ENCODE results near the gene AOC1.
"Not testable (repeated sequence)": the region's sequence is repeated elsewhere in the genome, so short reads cannot be mapped to it uniquely, and the experiment has no call there.

AOC1 gene

DNA sequence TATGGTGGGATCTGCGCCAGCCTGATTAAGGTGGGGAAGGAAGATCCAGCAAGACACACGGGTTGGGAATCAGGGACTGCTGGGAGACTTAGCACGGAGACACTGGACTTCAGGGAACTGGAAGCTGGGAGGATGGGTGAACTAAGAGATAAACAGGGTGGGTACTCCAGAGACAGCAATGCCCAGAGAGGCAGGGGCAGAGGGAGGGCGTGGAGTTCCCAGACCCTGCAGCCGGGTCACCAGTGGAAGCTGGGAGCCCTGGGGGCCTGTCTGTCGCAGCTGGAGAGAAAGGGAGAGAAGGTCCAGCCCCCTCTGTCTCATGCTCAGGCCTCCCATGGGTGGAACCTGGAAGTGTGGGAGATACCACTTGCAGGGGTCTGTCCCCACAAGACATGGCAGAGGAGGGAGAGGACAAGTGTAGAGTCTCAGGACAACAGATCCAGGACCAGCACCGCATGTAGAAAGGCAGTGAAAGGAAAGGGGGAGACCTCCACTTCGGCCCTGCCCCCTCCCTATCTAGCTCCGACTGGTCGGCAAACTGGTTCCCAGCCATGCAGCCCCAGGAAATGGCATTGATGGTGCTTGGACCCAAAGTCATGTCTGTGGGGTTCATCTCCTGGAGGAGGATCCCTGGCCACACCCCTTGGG is 44.4 kb downstream of the AOC1 start:
- in situ Hi-C loops (cut with MboI; ENCODE audit: low sequenced_read_pairs) = no loop called here

DNA sequence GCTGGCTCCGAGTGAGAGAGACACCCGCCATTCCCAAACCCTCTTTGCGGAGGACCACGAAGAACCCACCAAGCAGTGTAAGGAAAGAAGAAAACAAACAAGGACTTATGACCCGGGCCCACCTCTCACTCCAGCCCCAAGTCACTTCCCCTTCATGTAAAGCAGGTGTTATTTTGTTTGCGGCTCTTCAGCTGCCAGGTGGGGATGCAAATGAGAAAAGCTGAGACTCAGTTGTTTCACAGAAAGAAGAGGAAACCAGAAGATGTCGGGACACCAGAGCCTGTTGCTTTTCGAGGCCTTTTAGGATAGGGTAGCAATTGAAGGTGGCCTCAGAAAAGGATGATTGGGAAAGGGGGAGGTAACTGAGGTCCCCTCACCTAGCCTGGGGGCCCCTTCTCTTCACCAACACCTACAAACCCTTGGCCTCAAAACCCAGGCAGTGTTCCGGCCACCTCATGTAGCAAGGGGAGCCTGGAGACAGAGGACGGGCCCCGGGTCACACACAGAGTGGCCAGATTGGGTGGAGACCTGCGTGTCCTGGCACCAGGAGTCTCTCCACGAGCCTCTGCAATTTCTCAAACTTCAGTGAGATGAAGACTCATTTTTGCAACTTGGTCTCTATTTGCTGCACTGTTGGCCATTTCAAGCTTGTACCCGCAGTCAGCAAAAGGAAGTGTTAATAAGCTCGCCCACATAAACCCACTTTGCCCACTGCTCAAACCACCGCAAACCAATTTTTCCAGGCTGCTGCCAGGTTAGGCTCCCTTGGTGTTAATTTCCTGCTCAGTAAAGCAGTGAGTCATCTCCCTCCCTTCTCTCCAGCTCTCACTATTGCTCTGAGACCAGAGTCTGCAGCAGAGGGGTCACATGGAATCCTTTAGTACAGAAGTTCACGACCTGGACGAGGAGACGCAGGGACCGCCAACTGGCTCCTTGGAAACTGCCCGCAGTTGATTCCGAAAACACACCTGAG is 45.5 kb downstream of the AOC1 start:
- in situ Hi-C loops (cut with MboI; ENCODE audit: low sequenced_read_pairs) = no loop called here

DNA sequence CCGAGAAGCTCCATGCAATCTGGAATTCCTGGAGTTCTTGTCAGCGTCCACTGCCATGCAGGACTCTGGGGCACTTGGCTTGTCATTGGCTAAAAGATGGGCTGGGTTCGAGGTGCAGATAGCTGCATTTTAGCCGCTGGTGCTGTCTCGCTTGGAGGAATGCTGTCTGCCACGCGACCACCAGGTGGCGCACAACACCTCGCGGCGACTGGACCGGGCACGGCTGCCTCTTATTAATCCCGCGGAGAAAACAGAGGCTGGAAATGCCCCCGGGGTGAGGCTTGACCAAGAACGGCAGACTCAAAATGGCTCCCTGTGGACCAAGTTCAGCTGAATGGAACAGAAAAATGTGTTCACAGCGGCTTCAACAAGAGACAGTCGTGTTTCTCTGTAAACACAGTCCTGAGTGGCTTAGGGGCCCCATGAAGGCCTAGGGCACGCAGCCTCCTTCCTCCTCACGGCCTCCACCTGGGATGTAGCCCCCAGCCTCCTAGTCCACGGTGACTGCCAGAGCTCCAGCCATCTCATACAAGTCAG is 46.2 kb downstream of the AOC1 start:
- in situ Hi-C loops (cut with MboI; ENCODE audit: low sequenced_read_pairs) = no loop called here

DNA sequence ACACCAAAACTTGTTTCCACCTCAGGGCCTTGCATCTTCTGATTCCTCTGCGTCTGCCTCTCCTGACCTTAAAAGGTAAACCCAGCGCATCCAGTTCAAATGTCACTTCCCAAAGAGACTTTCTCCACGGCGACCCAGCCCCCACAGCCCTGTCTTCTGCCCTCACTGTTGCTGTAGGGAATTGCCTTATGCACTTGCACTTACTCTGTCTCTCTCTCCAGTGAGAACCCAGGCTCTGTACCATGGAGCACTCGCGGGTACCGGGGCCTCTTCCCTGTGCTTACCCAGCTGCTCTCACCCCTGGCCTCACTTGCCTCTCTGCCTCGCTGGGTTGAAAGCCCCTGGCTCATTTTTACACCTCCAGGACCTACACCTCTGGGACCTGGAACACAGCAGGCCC is 48.4 kb downstream of the AOC1 start:
- in situ Hi-C loops (cut with MboI; ENCODE audit: low sequenced_read_pairs) = loop anchor here (10.0 kb wide), 1 partner anchor 84 kb away; no protein-coding TSS in a partner anchor

DNA sequence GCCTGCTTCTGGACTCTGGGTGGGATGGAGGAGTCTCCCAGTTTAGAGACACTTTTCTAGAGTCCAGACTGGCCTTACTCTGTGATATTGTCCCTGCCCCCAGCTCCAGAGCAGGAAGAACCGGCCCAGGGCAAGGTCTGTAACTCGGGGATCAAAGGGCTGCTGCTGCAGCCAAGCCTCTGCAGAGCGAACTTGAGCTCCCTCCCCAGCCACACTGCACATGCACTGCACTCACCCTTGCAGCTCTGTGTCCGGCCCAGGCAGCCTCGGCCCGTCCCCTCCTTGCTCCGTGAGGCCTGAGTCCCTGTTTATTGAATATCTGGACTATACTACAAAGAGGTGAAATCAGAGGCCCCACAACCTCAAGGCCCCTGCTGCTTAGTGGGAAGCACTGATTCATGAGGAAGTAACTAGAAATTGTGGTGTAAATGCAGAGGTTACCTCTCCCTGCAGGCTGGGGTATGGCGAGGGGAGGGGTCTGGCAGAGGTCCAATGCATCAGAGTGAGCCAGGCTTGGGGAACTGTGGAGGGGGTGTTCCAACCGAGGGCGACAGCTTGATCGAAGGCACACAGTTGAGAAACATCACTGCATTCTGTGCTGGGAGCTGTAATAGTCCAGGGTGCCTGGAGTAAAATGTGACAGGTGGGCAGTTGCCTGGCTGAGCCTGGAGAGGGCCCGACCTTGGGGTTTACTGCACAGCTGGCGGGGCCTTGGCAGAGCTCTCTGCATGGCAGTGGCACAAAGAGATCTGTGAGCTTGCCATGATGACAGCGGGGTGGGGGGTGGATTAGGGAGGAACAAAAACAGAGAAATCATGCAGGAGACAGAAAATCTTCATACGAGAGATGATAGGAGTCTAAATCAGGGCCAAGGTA is 49.1 kb downstream of the AOC1 start:
- in situ Hi-C loops (cut with MboI; ENCODE audit: low sequenced_read_pairs) = loop anchor here (10.0 kb wide), 1 partner anchor 83 kb away; no protein-coding TSS in a partner anchor

DNA sequence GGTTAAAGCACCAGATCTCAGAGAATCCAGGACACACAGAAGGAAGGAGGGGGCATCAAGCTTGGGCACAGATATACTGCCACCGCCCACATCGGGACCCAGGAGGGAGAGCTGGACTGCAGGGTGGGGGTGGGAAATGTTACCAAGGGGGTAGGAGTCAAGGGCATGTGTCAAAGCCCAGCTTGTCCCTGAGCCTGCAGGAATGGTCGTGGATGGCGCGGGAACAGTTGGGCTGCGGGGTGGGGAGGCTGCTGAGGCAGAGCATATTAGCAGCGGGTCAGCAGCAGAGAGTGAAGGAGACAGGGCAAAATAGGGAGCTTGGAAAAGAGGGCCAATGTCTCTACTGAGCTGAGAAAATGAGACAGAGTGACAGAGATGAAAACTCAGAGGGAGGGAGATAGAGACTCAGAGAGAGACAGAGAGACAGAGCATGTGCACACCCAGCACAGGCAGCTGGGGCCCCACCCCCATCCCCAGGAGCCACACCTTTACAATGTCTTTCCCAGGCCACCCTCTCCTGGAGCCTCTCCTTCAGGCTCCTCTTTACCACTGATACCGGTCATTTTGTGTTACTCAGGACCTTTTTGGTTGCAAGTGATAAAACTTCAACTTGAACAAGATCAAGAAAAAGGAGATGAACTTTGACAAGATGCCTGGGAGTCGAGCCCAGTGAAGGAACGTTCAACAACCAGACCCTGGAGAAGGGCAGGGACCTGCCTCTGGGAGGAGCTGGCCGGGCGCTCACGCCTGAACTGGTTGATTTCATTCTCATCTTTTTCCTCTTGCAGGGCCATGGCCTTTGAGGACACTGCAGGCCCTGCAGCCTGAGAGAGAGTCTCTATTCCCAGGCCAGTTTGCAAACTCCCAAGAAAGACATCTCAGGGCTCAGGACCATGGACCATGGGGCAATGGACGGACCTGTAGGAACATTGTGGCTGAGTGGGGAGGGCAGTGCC is 50.0 kb downstream of the AOC1 start:
- in situ Hi-C loops (cut with MboI; ENCODE audit: low sequenced_read_pairs) = loop anchor here (10.0 kb wide), 1 partner anchor 82 kb away; no protein-coding TSS in a partner anchor

DNA sequence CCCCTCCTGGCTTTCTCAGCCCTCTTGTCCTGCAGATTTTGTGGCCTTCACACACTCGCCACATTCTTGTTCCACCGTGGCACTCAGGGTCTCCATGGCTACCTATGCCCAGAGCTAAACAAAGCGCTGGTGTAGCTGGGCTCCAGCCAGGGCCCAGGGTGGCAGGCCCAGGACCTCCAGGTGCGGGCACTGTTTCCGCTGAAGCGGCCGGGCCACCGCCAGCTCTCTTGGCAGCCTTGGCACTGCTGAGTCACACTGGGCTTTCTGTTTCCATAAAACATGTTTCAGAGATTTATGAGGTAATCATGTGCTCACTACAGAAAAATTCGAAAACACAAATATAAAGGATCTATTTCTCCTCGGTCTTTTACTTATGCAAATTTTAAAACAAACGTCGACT is 51.3 kb downstream of the AOC1 start:
- in situ Hi-C loops (cut with MboI; ENCODE audit: low sequenced_read_pairs) = loop anchor here (10.0 kb wide), 1 partner anchor 81 kb away; no protein-coding TSS in a partner anchor

DNA sequence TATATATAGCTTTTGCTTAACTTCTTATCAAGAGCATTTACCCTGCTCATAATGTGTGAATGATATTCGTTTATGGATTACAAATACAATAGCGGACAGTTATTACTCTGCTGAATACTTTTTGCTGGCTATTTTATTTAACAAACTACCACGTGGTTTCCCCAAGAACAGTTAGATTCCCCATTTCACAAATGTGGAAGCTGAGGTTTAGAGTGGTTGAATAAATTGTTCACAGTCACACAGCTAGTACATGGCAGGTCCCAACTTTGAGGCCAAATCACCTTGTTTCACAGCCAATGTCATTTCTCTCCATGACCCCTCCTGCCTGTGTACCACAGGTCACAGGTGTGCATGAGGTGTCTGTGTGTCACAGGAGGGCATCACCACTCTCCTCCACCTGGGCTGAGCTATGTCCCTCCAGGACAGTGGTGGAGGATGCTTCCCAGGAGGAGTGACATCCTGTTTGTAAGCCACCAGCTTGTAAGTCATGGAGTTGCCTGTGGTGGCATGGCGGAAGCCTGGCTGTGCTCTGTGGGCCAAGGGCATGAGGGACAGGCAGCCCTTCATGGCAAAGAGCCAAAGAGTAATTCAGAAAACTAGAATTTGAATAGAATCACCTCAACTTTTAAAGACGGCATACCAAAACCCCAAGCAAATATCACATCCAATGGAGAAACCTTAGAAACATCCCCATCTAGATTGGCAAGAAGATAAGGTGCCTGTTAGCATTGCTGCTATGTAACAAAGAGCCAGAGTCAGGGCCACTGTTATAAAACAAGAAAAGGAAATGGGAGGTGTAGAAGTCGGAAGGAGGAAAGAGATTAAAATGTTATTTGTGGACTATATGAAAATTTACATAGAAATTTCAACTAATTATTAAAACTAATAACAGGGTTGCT is 51.9 kb downstream of the AOC1 start:
- in situ Hi-C loops (cut with MboI; ENCODE audit: low sequenced_read_pairs) = loop anchor here (10.0 kb wide), 1 partner anchor 81 kb away; no protein-coding TSS in a partner anchor

DNA sequence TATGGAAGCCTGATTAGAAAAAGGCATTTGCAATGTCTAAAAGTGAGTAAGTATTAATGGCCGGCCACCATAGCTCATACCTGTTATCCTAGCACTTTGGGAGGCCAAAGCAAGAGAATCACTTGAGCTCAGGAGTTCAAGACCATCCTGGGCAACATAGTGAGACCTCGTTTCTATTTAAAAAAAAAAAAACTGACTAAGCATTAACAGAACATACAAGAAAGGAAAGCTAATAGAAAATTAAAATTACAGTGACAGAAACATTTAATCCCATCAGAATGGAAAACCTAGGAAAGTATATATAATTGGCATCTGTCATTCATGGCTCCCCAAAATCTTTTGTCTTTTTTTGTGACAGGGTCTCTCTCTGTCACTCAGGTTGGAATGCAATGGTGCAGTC is 55.9 kb downstream of the AOC1 start:
- in situ Hi-C loops (cut with MboI; ENCODE audit: low sequenced_read_pairs) = loop anchor here (10.0 kb wide), 1 partner anchor 77 kb away; no protein-coding TSS in a partner anchor

DNA sequence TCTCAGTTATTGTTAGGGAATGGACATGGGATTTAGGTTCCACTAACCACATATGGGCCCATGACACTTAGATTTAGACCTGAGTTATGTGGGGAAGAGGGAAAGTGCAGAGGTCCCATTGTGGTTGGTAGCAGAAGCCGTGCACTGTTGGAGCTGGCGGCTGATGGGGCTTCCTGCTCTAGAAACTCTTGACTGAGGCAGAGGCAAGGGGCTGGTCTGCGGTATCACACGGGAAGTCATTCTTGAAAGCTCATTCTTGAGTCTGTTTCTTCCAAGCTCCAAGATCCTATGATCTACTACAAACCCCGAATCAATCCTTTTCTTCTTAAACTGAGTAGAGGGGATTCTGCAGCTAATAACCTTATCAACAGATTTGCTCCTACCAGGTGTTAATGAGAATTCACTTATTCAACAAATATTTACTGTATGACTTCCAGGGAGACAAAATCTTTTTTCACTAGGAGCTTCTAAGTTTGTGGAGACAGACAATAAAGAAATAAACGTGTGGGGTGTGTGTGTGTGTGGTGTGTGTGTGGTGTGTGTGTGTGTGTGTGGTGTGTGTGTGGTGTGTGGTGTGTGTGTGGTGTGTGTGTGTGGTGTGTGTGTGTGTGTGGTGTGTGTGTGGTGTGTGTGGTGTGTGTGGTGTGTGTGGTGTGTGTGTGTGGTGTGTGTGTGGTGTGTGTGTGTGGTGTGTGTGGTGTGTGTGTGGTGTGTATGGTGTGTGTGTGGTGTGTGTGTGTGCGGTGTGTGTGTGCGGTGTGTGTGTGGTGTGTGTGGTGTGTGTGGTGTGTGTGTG is 57.1 kb downstream of the AOC1 start:
- in situ Hi-C loops (cut with MboI; ENCODE audit: low sequenced_read_pairs) = loop anchor here (10.0 kb wide), 1 partner anchor 75 kb away; no protein-coding TSS in a partner anchor

DNA sequence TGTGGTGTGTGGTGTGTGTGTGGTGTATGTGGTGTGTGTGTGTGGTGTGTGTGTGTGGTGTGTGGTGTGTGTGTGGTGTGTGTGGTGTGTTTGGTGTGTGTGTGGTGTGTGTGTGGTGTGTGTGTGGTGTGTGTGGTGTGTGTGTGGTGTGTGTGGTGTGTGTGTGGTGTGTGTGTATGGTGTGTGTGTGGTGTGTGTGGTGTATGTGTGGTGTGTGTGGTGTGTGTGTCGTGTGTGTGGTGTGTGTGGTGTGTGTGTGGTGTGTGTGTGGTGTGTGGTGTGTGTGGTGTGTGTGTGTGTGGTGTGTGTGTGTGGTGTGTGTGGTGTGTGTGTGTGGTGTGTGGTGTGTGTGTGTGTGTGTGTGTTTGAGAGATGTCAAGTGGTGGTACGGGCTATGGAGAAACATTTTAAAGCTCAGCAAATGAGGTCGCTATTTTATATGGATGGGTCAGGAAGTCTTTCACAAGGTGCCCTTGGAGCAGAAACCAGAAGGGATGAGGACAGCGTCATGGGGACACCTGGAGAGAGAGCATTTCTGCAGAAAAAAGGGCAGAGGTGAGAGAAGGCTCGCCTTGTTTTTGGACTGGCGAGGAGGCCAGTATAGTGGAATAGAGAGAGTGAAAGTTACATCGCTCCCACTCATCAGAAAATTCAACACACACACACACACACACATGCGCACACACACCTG is 58.1 kb downstream of the AOC1 start:
- in situ Hi-C loops (cut with MboI; ENCODE audit: low sequenced_read_pairs) = not testable (repeated sequence)

DNA sequence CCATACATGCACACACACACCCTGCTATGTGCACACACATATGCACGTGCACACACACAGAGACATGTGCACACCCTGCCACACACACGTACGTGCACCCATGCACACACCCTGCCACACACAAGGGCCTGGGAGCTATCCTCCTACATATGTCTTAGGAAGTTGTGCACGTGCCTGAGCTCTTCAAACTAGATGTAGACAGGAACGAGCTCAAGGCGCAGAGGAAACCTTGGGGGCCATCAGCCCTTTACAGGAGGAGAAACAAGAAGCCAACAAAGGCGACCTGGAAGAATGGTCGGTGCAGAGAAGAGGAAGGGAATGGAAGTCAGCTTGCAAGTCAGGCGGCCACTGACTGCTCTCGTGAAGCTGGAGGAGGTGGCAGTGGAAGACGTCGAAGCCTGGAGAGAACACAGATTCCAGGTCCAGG is 58.7 kb downstream of the AOC1 start:
- in situ Hi-C loops (cut with MboI; ENCODE audit: low sequenced_read_pairs) = no loop called here
